ENCODE data around the gene BRD4. TPM values are rescaled to one million over a fixed set of nuclear protein-coding genes. Genes with fewer than 3 reads are reported as not detected.
"Not testable (repeated sequence)": the region's sequence is repeated elsewhere in the genome, so short reads cannot be mapped to it uniquely, and the experiment has no call there.

BRD4 gene
- total RNA-seq, 1 experiment from 2014 or later: 144 TPM

DNA sequence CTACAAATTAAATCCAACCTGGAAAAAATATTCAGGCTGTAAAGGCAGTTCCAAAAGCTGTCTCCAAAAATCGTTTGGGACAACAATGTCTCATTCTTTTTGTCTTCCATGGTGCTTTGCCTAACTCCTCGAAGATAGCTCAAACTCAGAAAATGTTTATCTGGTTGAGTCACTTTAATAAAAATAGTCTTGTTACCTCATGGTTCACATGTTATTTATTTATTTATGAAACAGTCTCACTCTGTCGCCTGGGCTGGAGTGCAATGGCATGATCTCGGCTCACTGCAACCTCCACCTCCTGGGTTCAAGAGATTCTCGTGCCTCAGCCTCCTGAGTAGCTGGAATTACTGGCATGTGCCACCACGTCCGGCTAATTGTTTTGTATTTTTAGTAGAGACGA is 4.9 kb upstream of the BRD4 start:
- DNase-seq: no peak
- Histone ChIP-seq H3K18ac (ENCODE audit: insufficient read length, low read depth, low read length) (no peak overlapping the region), H3T11ph (ENCODE audit: low read length) (no peak overlapping the region), H3K23me2 (ENCODE audit: insufficient read length, low read depth, low read length, poor library complexity, severe bottlenecking) (peaks cover 7% of the 10 kb centered on the region), H3K14ac (ENCODE audit: insufficient read depth, low read length) (no peak overlapping the region), H3K79me1 (ENCODE audit: insufficient read depth, low read depth, low read length, poor library complexity, severe bottlenecking) (no peaks in the 10 kb centered on the region), H2BK12ac (ENCODE audit: insufficient read length, low read depth, low read length) (no peak overlapping the region), H2AFZ (ENCODE audit: low read length) (no peak overlapping the region), H3K4me2 (ENCODE audit: insufficient read depth, insufficient read length, low read length) (no peak overlapping the region), H4K91ac (ENCODE audit: insufficient read length, low read depth, low read length) (no peak overlapping the region), H3K27me3 (ENCODE audit: insufficient read depth, low read length) (no peaks in the 10 kb centered on the region), H2BK120ac (ENCODE audit: low read depth, low read length, poor library complexity, severe bottlenecking) (no peak overlapping the region), H3K27ac (ENCODE audit: insufficient read length, low read depth, low read length) (no peak overlapping the region), H2BK15ac (ENCODE audit: low read depth, low read length) (no peak overlapping the region), H2AK5ac (ENCODE audit: insufficient read length, low read length) (no peak overlapping the region), H3K4me1 (ENCODE audit: insufficient read depth, low read length) (no peaks in the 10 kb centered on the region), H3K23ac (ENCODE audit: insufficient read length, low read depth, low read length) (no peak overlapping the region), H4K5ac (ENCODE audit: insufficient read length, low read depth, low read length) (no peak overlapping the region), H4K8ac (replicated peaks; ENCODE audit: insufficient read length, low read depth, low read length) (no peak overlapping the region), H4K20me1 (ENCODE audit: control insufficient read depth, insufficient read depth, insufficient read length) (no peaks in the 10 kb centered on the region), H3K56ac (ENCODE audit: insufficient read length, low read depth, low read length) (no peak overlapping the region), H3K79me2 (ENCODE audit: insufficient read depth, low read length) (no peaks in the 10 kb centered on the region), H2BK5ac (ENCODE audit: insufficient read length, low read length) (no peak overlapping the region), H3K9me3 (ENCODE audit: control insufficient read depth, low read depth, low read length) (no peaks in the 10 kb centered on the region), H3K9ac (ENCODE audit: extremely low read depth, insufficient read length, low read length) (no peak overlapping the region), H3K4ac (ENCODE audit: low read depth, low read length) (no peak overlapping the region), H2BK20ac (ENCODE audit: low read depth, low read length, poor library complexity, severe bottlenecking) (no peak overlapping the region)
- WGBS (ENCODE audit: extremely low coverage, insufficient read length, low lambda C conversion rate): no CpG with 5 or more reads among the region's 8 CpGs
- Mint-ChIP-seq H3K36me3 (ENCODE audit: insufficient read depth in 1 of 3, low read depth in 3 of 3) (peaks cover 0 to 11% (median 8%) of the 10 kb centered on the region in 3 experiments; a peak in 4 of 7 replicates), H3K27ac (no peak overlapping the region), H3K4me1 (peaks cover 0 to 3% of the 10 kb centered on the region in 2 experiments; a peak in 1 of 4 replicates), H3K27me3 (ENCODE audit: low read depth) (no peaks in the 10 kb centered on the region), H3K9me3 (no peaks in the 10 kb centered on the region; a peak in 1 of 5 replicates), H3K4me3 (no peak overlapping the region)
- TF ChIP-seq CTCF (conservative IDR thresholded peaks at IDR 0.05): no peak

DNA sequence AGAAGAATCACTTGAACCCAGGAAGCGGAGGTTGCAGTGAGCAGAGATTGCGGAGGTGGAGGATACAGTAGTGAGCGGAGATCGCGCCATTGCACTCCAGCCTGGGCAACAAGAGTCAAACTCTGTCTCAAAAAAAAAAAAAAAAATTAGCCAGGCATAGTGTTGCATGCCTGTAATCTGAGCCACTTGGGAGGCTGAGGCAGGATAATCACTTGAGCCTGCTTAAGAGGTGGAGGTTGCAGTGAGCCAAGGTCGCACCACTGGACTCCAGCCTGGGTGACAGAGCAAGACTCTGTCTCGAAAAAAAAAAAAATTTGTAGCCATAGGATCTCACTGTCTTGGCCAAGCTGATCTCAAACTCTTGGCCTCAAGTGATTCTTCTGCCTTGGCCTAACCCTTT is 3.7 kb upstream of the BRD4 start:
- not testable (repeated sequence) for H4K5ac ChIP-seq (ENCODE audit: insufficient read length, low read depth, low read length); H3K14ac ChIP-seq (ENCODE audit: insufficient read depth, low read length); H3K4ac ChIP-seq (ENCODE audit: low read depth, low read length); H3K27me3 Mint-ChIP-seq (ENCODE audit: low read depth); H3K18ac ChIP-seq (ENCODE audit: insufficient read length, low read depth, low read length); H3K27ac ChIP-seq (ENCODE audit: insufficient read length, low read depth, low read length); H3K56ac ChIP-seq (ENCODE audit: insufficient read length, low read depth, low read length); H2AFZ ChIP-seq (ENCODE audit: low read length); H3K4me2 ChIP-seq (ENCODE audit: insufficient read depth, insufficient read length, low read length); H3K4me1 Mint-ChIP-seq; DNase-seq; H2BK5ac ChIP-seq (ENCODE audit: insufficient read length, low read length); H4K91ac ChIP-seq (ENCODE audit: insufficient read length, low read depth, low read length); H2BK120ac ChIP-seq (ENCODE audit: low read depth, low read length, poor library complexity, severe bottlenecking); H2BK20ac ChIP-seq (ENCODE audit: low read depth, low read length, poor library complexity, severe bottlenecking); H3T11ph ChIP-seq (ENCODE audit: low read length); H3K9me3 ChIP-seq (ENCODE audit: control insufficient read depth, low read depth, low read length); H3K4me3 Mint-ChIP-seq; H2BK12ac ChIP-seq (ENCODE audit: insufficient read length, low read depth, low read length); H4K8ac ChIP-seq (replicated peaks; ENCODE audit: insufficient read length, low read depth, low read length); H2BK15ac ChIP-seq (ENCODE audit: low read depth, low read length); H3K27ac Mint-ChIP-seq; H3K9ac ChIP-seq (ENCODE audit: extremely low read depth, insufficient read length, low read length); H4K20me1 ChIP-seq (ENCODE audit: control insufficient read depth, insufficient read depth, insufficient read length); H2AK5ac ChIP-seq (ENCODE audit: insufficient read length, low read length); H3K23ac ChIP-seq (ENCODE audit: insufficient read length, low read depth, low read length); H3K27me3 ChIP-seq (ENCODE audit: insufficient read depth, low read length); H3K23me2 ChIP-seq (ENCODE audit: insufficient read length, low read depth, low read length, poor library complexity, severe bottlenecking); H3K4me1 ChIP-seq (ENCODE audit: insufficient read depth, low read length); H3K9me3 Mint-ChIP-seq; H3K79me1 ChIP-seq (ENCODE audit: insufficient read depth, low read depth, low read length, poor library complexity, severe bottlenecking); H3K79me2 ChIP-seq (ENCODE audit: insufficient read depth, low read length)
- WGBS (ENCODE audit: extremely low coverage, insufficient read length, low lambda C conversion rate): no CpG with 5 or more reads among the region's 7 CpGs
- peaks cover 3 to 13% (median 11%) of the 10 kb centered on the region in 3 experiments; a peak in 6 of 7 replicates for H3K36me3 Mint-ChIP-seq (ENCODE audit: insufficient read depth in 1 of 3, low read depth in 3 of 3)
